ENCODE measurements around the gene S100P.
A peak's percentile ranks its signal among the peaks of the same experiment; 100 is the strongest.

DNA sequence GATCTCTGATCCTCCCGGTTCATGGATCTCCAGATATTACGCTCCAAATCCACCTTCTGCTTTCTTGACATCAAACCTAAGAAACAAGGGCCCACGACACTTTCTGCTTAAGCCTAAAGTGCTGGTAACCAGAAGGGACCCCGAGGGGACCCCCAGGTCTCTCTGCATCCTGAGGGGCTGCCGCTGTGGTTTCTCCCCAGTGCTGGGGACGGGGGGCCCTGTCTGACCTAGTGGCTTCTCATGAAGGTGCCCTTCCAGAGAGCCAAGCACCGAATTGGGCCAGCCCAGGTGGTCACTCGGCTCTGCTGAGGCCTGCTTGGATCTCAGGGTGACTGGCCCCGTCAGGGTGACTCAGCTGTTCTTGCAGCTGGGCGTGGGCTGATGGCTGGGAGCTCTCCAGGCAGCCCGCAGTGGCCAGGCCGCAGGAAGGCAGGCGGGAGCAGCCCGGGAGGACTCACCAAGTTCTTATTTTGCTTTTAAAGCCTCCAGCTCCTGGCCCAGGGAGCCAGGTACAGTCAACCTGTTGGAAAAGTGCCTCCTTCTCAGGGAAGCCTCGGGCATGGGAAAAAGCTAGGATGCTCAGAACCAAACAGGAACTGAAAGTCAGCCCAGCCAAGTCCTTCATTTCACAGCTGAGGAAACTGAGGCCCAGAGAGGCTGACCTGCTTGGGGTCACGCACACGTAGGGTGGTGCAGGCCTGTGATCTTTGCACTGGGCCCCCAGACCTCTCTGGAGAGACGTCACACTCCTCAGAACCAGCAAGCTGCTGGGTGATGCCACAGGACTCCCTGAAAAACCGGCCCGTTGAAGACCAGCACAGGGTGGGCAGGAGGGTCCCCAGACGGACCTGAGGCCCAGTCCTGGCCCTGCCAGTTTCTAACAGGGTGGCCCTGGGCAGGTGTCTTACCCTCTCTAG, 39.0 kb downstream of the S100P start:
- TF ChIP-seq CTCF (IDR thresholded peaks at IDR 0.05) (peak in 2 of 6 experiments; percentile 6 to 18), POLR2A (IDR thresholded peaks at IDR 0.05) (no peak)
